T-helper 2 cell (primary cell): Measurements from ENCODE around the gene IAH1.

ENCODE experiments used
- DNase-seq, 5 experiments: peaks; one replicate each; pipeline versions ENCODE4 v3.0.0 to v3.0.0-alpha.2; 2012 to 2022
- total RNA-seq, 2 donors: gene quantifications; one replicate each; lab custom pipeline; 2026; lab: John Stamatoyannopoulos, UW

Gene IAH1, protein sequence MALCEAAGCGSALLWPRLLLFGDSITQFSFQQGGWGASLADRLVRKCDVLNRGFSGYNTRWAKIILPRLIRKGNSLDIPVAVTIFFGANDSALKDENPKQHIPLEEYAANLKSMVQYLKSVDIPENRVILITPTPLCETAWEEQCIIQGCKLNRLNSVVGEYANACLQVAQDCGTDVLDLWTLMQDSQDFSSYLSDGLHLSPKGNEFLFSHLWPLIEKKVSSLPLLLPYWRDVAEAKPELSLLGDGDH
- 25.9 to 36.6 reads per million in 2 donors for total RNA-seq

DNA sequence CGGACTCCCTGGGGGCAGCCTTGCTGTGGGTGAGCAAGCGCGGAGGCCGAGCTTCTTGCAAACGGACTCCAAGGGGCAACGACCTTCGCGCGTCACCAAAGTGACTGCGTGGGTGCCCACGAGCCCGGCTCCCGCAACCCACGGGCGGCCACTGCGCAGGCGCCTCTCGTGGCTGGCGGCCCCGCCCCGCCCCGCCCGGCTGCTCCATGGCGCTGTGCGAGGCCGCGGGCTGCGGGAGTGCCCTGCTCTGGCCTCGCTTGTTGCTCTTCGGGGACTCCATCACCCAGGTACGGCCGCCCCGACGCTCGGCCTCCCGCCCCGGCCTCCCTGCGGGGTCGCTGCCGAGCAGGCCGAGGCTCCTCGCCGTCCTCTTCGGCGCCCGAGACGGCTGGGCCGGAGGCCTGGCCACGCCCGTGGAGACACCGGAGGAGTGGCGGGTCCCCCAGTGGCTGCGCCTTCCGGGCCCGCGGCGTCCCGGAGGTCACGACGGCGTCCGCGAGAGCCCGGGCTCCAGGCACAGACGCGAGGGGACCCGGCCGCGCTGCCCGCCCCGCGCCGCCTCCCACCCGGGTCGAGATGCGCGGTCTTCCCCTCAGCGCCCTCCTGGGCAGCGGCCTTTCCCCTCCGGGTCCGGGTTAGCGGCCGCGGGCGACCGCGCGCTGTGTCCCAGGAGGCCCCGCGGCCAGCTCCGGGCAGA lies at the start of gene IAH1:
Gene IAH1, plus strand, starts transcription at position 191 of the 697 bp plus-strand sequence. Its CDS starts 16 bp downstream, at position 207.
- DNase-seq = peak; percentile 58 to 77 (median 69)

DNA sequence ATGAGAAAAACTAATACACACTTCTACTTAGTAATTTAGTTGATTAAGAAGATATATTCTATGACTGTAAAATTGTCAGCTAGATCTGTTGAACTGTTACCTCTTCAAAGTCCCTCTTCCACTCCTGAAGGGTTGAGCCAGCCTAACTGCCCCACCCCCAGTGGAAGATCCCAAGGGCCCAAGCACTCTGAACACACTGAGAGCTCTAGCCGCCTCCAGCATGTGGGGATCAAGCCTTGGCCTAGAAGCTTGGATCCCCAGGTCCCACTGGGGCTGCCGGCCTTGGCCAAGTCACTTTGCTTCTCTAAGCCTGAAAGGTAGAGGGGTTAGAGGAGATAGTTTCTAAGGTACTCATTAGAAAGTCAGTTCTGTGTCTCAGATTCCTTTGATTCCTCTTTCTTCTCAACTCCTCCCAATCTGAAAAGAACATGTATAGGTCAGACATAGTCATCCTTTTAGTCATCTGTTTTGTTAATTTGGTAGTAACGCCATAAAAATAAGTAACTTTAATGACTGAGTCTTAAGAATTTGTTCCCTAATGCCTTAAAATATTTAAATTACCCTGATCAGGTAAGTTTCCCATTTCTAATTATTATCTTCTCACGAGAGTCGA lies 45.3 kb upstream of the IAH1 start:
- DNase-seq = no peak

DNA sequence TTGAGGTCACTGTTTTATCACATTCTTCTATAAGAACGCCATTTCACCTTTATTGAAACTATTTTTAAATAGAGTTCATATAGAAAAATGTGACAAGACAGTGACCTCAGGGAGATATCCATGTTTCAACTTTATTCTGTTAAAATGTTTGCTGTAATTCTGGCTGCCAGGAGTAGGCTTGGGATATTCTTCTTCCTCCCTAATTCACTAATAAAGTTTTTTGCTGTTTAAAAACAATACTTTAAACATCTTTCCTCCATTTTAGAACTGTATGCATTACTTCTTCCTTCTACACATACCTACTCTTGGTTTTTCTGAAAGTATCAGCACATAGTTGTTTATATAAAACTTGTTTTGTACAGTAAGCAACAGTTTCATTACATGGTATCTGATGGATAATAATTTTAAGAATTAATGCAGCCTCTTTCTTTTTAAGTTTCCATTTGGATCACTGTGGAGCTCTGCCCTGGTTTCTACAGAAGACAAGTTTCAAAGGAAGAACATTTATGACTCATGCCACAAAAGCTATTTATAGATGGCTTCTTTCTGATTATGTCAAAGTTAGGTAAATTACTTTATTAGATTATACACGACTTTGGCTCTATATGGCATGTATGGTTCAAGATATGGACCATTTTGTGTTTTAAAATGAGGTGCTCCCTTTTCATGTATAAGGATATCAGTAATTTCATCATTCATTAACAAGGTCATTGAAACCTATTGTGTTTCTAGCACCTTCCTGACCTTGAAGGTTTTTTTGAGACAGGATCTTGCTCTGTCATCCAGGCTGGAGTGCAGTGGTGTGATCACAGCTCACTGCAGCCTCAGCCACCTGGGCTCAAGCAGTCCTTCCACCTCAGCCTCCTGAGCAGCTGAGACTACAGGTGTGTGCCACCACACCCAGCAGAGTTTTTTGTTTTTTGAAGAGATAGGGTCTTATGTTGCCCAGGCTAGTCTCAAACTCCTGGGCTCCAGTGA lies 43.7 kb upstream of the IAH1 start:
- DNase-seq = peak in 1 of 5 experiments; percentile 30

DNA sequence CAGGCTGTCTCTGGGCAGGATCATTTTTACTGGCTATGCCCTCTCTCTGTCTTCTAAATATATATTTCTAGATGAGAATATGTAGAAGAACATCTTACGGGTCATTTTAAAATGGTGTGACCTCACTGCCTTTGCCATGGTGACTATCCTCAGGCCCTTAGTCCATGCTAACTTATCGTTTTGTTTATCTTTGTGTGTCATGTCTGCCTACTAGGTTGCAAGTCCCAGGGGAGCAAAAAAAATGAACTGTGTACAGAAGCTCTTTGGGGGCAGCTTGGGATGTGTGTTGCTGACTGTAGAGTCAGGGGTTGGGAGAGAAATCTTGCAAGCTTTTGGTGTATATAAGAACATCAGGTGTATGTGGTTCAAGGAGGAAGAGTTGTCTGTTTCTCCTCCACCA lies 39.9 kb upstream of the IAH1 start:
- DNase-seq = no peak

DNA sequence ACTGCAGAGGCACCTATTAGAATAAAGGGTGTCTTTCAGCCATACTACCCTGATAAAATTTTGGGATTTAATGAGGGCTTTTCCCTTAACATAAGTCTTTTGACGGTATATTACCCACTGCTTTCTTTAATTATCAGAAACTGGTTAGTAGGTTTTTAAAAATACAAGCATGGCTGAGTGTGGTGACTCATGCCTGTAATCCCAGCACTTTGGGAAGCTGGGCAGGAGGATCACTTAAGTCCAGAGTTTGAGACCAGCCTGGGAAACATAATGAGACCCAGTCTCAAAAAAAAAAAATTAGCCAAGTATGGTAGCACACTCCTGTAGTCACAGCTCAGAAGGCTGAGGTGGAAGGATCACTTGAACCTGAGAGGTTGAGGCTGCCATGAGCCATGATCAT lies 34.8 kb upstream of the IAH1 start:
- DNase-seq = no peak

DNA sequence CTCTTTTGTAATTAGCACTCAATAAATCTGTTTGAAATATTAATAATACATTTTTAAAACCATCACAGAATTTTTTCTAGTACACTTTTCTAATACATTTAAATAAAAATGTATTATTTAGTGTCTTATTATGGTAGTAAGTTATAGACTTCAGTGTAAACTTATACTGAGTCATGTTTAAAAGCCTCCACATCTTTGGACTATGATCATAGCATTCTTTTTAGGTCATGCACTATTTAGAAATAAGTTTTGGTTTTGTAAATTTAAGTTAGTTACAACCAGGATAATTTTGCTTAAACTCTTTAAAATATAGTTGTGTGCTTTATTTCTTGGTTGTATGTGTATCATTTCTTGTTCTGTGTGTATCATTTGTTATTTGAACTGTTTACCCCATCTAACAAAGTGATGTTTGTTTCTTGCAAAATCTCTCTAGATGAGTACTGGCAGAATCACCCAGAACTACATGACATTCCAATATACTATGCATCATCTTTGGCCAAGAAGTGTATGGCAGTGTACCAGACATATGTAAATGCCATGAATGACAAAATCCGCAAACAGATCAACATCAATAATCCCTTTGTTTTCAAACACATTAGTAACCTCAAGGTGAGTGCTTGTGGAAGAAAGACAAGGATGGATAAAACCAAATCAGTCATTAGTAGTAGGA lies 34.2 kb upstream of the IAH1 start:
- DNase-seq = no peak

DNA sequence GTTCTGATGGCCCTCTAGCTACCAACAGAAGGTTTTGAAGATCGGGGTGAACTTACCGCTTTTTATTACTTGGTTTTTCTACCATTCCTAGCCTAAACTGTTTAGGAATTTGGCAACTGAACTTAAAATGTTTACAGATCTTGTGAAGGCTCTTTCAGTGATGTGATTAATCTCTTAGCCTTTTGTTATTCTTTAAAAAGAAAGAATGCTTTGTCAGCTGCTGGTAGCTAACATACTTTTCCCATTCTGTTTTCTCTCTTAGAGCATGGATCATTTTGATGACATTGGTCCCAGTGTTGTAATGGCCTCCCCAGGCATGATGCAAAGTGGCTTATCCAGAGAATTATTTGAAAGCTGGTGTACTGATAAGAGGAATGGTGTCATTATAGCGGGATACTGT lies 32.8 kb upstream of the IAH1 start:
- no peak for DNase-seq

DNA sequence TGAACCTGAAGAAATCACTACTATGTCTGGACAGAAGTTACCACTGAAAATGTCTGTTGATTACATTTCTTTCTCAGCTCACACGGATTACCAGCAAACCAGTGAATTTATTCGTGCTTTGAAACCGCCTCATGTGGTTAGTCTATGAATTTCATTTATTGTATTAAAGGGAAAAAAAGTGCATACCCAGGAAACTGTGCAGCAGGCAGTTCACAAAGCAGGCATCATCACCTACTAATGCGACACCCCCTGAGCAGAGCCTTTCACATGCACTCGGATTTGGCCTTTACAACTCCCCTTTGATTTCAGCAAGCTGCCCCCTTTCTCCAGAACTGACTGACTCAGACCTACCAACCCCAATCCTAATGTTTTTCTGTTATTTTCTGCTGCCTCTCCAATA lies 30.8 kb upstream of the IAH1 start:
- DNase-seq = peak in 1 of 5 experiments; percentile 74

DNA sequence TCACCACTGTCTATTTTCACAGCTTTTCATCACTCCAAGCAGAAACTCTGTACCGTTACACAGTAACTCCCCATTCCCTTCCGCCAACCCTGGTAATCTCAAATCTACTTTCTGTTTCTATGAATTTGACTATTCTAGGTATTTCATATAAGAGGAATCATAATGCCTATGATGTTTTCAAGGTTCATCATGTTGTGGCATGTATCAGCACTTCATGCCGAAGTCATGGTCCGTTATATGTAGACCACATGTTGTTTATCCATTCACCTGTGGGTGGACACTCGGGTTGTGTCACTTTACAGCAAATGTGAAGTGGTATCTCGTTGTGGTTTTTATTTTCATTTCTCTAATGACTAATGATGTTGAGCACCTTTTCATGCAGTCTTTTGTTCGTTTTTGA lies 29.3 kb upstream of the IAH1 start:
- DNase-seq = peak in 1 of 5 experiments; percentile 70

DNA sequence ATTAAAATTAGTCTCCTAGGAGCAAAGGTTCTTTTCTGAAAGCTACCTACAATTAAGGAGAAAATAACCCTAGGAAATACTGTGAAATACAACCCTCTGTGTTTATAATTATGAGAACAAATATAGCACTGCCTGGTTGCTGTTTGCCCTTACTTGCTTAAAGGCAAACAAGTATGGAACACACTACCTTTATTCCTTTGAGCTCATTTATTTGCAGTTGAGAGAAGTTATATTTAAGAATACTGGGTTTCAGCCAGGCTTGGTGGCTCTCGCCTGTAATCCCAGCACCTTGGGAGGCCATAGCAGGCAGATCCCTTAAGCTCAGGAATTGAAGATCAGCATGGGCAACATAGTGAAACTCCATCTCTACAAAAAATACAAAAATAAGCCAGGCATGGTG lies 23.1 kb upstream of the IAH1 start:
- DNase-seq = no peak

DNA sequence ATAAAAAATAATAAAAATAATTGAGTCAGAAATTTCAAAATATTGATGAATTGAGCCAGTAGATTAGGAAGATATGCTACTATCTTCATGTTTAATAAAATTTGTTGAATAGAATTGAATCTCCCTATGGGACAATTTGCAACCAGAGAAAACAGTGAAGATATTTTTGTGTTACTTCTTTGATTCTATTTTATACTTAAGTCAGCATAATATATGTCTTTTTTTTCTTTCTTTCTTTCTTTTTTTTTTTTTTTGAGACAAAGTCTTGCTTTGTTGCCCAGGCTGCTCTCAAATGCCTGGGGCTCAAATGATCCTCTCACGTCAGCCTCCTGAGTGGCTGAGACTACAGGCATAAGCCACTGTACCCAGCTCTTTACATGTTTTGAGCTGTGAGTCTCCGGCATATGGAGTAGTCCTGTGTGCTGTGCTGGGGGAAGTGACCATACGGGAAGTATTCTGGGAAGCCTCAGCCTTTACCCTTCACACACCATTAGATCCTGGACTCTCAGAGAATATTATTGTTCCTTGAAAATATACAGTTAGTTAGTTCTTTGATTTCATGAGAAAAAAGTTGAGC lies 13.8 kb upstream of the IAH1 start:
- DNase-seq = no peak

DNA sequence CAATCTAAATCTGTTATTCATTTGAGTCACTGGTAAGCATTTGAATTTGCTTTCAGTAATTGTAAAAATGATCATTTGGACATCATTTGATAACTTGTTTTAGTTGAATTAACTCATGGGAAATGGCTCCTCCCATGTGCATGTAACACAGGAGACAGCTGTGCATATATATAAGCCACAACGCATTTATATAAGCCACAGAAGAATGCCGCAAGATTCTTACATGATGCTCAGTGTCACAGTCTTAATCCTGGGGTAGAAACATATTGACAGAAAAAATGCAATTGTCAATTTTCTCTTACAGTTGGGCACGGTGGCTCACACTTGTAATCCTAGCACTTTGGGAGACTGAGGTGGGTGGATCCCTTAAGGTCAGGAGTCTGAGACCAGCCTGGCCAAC lies 13.3 kb upstream of the IAH1 start:
- no peak for DNase-seq

DNA sequence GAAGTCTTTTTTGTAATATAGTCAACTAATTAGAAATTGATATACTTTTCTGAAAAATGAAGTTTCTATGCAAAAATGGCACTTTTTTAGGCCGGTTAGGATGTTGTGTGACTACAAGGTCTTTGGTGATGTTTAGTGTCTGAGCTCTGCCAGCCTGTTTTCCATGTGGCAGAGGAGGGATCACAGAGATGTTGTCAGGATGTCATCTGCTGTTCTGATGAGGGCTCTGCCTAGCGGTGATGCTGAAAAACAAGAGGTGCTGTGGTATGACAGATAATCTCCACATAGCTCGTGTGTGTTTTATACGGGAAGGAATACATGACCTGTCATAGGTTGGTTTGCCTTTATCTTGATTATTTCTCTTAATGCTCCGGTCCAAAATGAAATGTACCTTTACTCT lies 12.0 kb upstream of the IAH1 start:
- no peak for DNase-seq

DNA sequence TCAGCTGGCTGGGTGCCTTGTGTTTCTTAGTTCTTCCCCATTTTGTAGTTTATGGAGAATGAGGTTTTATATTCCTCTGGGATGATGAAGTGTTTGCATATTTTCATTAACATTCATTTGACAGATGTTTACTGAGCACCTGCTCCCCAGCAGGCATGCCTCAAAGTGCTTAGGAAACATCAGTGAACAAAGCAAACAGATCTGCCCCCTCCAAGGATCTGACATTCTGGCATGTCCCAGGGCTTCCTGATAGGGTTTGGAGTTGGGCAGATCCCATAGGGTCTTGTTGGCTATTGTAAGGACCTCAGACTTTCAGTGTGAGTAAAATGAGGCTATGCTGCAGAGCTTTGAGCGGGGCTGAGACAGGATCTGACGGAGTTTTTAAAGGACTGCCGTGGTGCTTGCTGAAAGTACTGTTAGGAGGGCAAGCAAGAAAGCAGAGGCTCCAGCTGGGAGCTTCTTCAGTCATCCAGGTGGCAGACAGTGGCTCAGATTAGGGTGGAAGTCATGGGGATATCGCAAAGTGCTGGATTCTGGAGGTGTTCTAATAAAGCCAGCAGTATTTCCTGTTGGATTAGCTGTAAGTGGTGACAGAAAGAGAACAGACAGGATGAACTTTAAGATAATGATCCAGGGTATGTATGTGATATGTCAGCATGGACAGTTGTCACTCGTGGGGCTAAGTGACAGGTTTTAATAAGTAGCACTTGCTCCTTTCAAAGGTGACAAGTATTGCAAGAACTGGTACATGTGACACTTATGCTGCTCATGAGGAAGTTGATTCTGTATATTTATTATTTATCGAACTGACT lies 11.3 kb upstream of the IAH1 start:
- DNase-seq = no peak

DNA sequence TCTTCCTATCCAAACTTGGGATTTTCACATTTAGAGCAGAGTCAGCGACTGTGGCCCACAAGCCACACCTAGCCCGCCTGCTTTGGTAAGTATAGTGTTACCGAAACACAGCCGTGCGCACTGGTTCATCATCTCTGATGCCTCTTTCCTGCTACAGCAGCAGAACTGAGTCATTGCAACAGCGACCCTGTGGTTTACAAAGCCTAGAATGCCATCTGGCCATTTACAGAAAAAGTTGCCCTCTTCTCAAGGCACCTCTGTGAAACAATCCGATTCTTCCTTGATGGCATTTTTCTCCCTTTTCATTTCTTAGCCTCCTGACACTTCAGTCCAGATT lies 10.7 kb upstream of the IAH1 start:
- peak in 1 of 5 experiments; percentile 70 for DNase-seq

DNA sequence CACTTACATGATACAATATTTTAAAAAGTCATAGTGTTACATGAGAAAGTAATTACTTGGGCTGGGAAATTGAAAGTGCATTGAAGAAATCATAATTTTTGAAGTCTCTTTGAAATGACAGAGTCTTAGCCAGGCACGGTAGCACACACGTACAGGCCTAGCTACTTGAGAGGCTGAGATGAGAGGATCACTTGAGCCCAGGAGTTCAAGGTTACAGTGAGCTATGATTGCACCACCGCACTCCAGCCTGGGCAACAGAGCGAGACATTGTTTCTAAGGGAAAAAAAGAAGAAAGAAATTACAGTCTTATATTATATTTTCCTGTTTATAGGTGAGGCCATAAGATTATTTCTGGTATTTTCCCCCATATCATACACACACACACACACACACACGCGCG lies 9.2 kb upstream of the IAH1 start:
- DNase-seq = no peak

DNA sequence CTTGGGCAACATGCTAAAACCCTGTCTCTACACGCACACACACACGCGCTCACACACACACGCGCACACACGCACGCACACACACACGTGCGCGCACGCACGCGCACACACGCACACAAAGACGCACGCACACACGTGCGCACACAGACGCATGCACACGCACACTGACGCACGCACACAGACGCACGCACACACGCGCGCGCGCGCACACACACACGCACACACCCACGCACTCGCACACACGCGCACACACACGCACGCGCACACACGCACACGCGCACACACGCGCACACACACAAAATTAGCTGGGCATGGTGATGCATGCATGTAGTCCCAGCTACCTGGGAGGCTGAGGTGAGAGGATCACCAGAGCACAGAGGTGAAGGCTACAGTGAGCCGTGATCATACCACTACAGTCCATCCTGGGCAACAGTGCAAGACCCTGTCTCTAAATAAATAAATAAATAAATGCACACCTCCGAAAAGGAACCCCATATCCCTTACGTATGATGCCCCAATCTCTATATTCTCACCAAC lies 8.1 kb upstream of the IAH1 start:
- peak in 1 of 5 experiments; percentile 16 for DNase-seq

DNA sequence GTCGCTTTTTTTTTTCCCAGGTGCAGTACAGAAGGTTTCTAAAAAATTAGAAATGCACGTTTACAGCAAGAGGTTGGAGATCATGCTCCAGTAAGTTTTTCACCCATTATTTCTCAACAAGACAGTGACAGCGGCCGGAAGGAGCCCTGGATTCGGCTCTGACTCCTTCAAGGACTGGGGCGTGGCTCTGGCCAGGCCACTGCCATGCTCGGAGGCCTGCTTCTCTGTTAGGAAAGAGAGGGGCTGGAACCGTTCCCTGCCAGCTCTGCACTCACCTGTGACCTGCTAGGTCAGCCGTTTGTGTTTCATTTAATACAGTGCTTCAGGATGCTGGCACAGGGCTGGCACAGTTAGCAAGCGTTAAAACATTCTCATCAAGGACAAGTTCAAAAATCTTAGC lies 6.7 kb upstream of the IAH1 start:
- DNase-seq = no peak

DNA sequence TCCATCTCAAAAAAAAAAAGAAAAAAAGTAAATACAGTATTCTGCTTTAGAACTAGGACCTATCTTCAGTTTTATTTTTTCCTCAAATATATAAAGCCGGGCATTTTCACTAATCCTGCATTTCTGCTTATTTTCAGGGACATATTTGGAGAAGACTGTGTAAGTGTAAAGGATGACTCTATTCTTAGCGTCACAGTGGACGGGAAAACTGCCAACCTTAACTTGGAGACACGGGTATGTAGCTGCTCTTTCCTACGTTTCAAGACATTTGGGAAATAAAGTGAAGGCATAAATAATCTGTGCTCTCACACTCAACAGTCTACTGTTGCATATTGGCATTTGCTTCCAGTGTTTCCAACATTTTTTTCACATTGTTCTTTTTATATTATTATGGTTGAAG lies 3.1 kb upstream of the IAH1 start:
- DNase-seq = no peak

DNA sequence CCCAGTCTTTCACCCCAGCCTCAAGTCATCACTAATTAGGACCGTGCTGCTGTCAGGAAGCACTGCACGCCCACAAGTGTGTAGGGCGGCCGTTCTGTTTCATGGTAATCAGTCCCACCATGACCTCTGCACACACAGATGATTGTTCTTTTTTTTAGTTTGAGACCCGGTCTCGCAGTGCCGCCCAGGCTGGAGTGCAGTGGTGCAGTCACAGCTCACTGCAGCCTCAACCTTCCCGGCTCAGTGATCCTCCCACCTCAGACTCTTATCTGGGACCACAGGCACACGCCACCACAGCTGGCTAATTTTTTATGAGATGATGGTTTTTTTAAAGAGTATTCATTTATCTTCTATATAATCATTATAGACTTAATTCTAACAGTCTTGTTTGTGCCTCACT lies 1.8 kb upstream of the IAH1 start:
- DNase-seq = no peak
